Subcutaneous adipose tissue (tissue), 4 donors: Measurements from ENCODE around the gene GASK1B. TPM values are rescaled to one million over a fixed set of nuclear protein-coding genes. Genes with fewer than 3 reads are reported as not detected.

Experiments
- CTCF ChIP-seq: fragments of 450-650 bp; IDR thresholded peaks from one replicate; pipeline ENCODE4 v1.5.1; 2016; ENCODE audit warnings: low read depth, mild to moderate bottlenecking, control low read depth, antibody characterized with exemption, moderate library complexity
- total RNA-seq, 4 donors: library from RNA; depleted of rRNA; stranded (reverse); fragments of >200 nt; gene quantifications; one replicate each; pipeline ENCODE4 v1.1.0, GENCODE V29; 2016

Gene GASK1B
- total RNA-seq, 4 donors from 2014 or later: 21.1 to 94.5 (median 74.6) TPM

GRCh38 chr4:158139086-158139485 is 33.7 kb downstream of the GASK1B start:
- no peak for TF ChIP-seq CTCF

- TF ChIP-seq CTCF: no peak
Observed at GRCh38 chr4:158134222-158134621, 38.6 kb downstream of the GASK1B start.

- no peak for TF ChIP-seq CTCF
Observed at GRCh38 chr4:158133551-158133950, 39.3 kb downstream of the GASK1B start.

- no peak for TF ChIP-seq CTCF
Observed at GRCh38 chr4:158131027-158131426, 41.8 kb downstream of the GASK1B start.

GRCh38 chr4:158130204-158130603 is 42.6 kb downstream of the GASK1B start:
- no peak for TF ChIP-seq CTCF

GRCh38 chr4:158129694-158130093 is 43.1 kb downstream of the GASK1B start:
- TF ChIP-seq CTCF: no peak

- TF ChIP-seq CTCF: no peak
Observed at GRCh38 chr4:158128540-158128939, 44.3 kb downstream of the GASK1B start.

GRCh38 chr4:158125310-158125709 is 47.5 kb downstream of the GASK1B start:
- TF ChIP-seq CTCF: no peak
